HG02798 (cell line): Measurements from ENCODE around the gene GATAD2A.
"Not testable (repeated sequence)": the region's sequence is repeated elsewhere in the genome, so short reads cannot be mapped to it uniquely, and the experiment has no call there.

Experiments used
- ATAC-seq: cut with Tn5 transposase; IDR thresholded peaks from one replicate; pipeline ENCODE4 v1.9.1; 2021; ENCODE audit warnings: mild to moderate bottlenecking; ENCODE audit not compliant: unreplicated experiment, poor library complexity

Gene GATAD2A

GRCh38 chr19:19444681-19445155 is 39.2 kb downstream of the GATAD2A start:
- no peak for ATAC-seq

GRCh38 chr19:19445288-19445687 is 39.8 kb downstream of the GATAD2A start:
- no peak for ATAC-seq

GRCh38 chr19:19445911-19446361 is 40.5 kb downstream of the GATAD2A start:
- peak; percentile 43 for ATAC-seq

- ATAC-seq: no peak
Measured at GRCh38 chr19:19446655-19447437, 41.4 kb downstream of the GATAD2A start.

GRCh38 chr19:19447536-19448237 is 42.2 kb downstream of the GATAD2A start:
- ATAC-seq: no peak

- no peak for ATAC-seq
Measured at GRCh38 chr19:19448238-19448544, 42.7 kb downstream of the GATAD2A start.

GRCh38 chr19:19451429-19452242 is 46.2 kb downstream of the GATAD2A start:
- ATAC-seq: no peak

- ATAC-seq: no peak
Measured at GRCh38 chr19:19452243-19453124, 47.0 kb downstream of the GATAD2A start.

GRCh38 chr19:19453125-19453454 is 47.6 kb downstream of the GATAD2A start:
- no peak for ATAC-seq

- not testable (repeated sequence) for ATAC-seq
Measured at GRCh38 chr19:19455166-19455919, 49.9 kb downstream of the GATAD2A start.

- no peak for ATAC-seq
Measured at GRCh38 chr19:19457671-19458070, 52.2 kb downstream of the GATAD2A start.

GRCh38 chr19:19458110-19458816 is 52.8 kb downstream of the GATAD2A start:
- ATAC-seq: no peak

GRCh38 chr19:19459073-19459472 is 53.6 kb downstream of the GATAD2A start:
- ATAC-seq: no peak

GRCh38 chr19:19459707-19460251 is 54.3 kb downstream of the GATAD2A start:
- no peak for ATAC-seq

GRCh38 chr19:19460258-19460731 is 54.8 kb downstream of the GATAD2A start:
- ATAC-seq: no peak

GRCh38 chr19:19460761-19461265 is 55.3 kb downstream of the GATAD2A start:
- ATAC-seq: peak; percentile 30

- ATAC-seq: no peak
Measured at GRCh38 chr19:19461306-19461670, 55.8 kb downstream of the GATAD2A start.
